SW 1271 (cell line): ENCODE measurements around the gene VAV1.
A peak's percentile ranks its signal among the peaks of the same experiment; 100 is the strongest.
"Not testable (repeated sequence)": the region's sequence is repeated elsewhere in the genome, so short reads cannot be mapped to it uniquely, and the experiment has no call there.

Experiments
- DNase-seq, 2 experiments: peaks; one replicate each; lab custom pipeline; 2025; lab: John Stamatoyannopoulos, UW

VAV1 gene

GRCh38 chr19:6761053-6761676, 11.3 kb upstream of the VAV1 start:
- DNase-seq, result peak in 1 of 2 experiments; percentile 40

GRCh38 chr19:6762253-6762797, 10.2 kb upstream of the VAV1 start:
- DNase-seq, result not testable (repeated sequence)

- DNase-seq, result no peak
Measured at GRCh38 chr19:6765738-6766356, 6.7 kb upstream of the VAV1 start.

GRCh38 chr19:6766357-6767080, 6.0 kb upstream of the VAV1 start:
- DNase-seq, result no peak

GRCh38 chr19:6767081-6767356, 5.5 kb upstream of the VAV1 start:
- DNase-seq, result no peak

GRCh38 chr19:6767357-6768235, 4.9 kb upstream of the VAV1 start, which contains the start of gene SH2D3A:
TSS of gene SH2D3A (minus strand) at chr19:6767435. CDS start at chr19:6763748, 3,687 bp downstream.
- DNase-seq, result peak in 1 of 2 experiments; percentile 43

GRCh38 chr19:6768236-6768785, 4.2 kb upstream of the VAV1 start:
- DNase-seq, result no peak

- no peak for DNase-seq
Measured at GRCh38 chr19:6769006-6769619, 3.4 kb upstream of the VAV1 start.

- DNase-seq, result not testable (repeated sequence)
Measured at GRCh38 chr19:6771648-6772027, 870 bp upstream of the VAV1 start.

- DNase-seq, result no peak
Measured at GRCh38 chr19:6772866-6773322, 386 bp downstream of the VAV1 start.

- no peak for DNase-seq
Measured at GRCh38 chr19:6773323-6773931, 919 bp downstream of the VAV1 start.

GRCh38 chr19:6774821-6775707, 2.6 kb downstream of the VAV1 start:
- DNase-seq, result no peak

- DNase-seq, result not testable (repeated sequence)
Measured at GRCh38 chr19:6776045-6776444, 3.5 kb downstream of the VAV1 start.

GRCh38 chr19:6776999-6777398, 4.5 kb downstream of the VAV1 start:
- DNase-seq, result no peak

GRCh38 chr19:6777434-6777833, 4.9 kb downstream of the VAV1 start:
- no peak for DNase-seq

GRCh38 chr19:6778386-6778785, 5.9 kb downstream of the VAV1 start:
- DNase-seq, result no peak

GRCh38 chr19:6779206-6779605, 6.7 kb downstream of the VAV1 start:
- peak in 1 of 2 experiments; percentile 34 for DNase-seq

- DNase-seq, result no peak
Measured at GRCh38 chr19:6787393-6787792, 14.9 kb downstream of the VAV1 start.

GRCh38 chr19:6788896-6789295, 16.4 kb downstream of the VAV1 start:
- no peak for DNase-seq
